Erythroblast (primary cell): Measurements from ENCODE around the gene GUCY2F.

Source experiments
- GATA1 ChIP-seq: IDR thresholded peaks from 2 replicates; pipeline ENCODE4 v1.6.1; 2011; ENCODE audit warnings: low read depth, mild to moderate bottlenecking, control low read depth, low read length, moderate library complexity
- POLR2A ChIP-seq: IDR thresholded peaks from 2 replicates; pipeline ENCODE4 v1.6.1; 2011; ENCODE audit warnings: mild to moderate bottlenecking, low read length

GRCh38 chrX:109345856-109346255 is 136.0 kb downstream of the GUCY2F start:
- no peak for TF ChIP-seq POLR2A
- no peak for TF ChIP-seq GATA1
